Hematopoietic multipotent progenitor cell (in vitro differentiated cells): ENCODE measurements around the gene SLC38A11. TPM values are rescaled to one million over a fixed set of nuclear protein-coding genes. Genes with fewer than 3 reads are reported as not detected.

Experiments used
- DNase-seq, 3 donors: peaks; one replicate each; pipeline ENCODE4 v3.0.0-alpha.2; 2011 to 2015; ENCODE audit warnings: low read depth in 2 of 3, low spot score in 2 of 3
- small RNA-seq: library from RNA; depleted of rRNA; stranded (forward); fragments of <200 nt; gene quantifications from one replicate; pipeline ENCODE3, GENCODE V24; 2012
- total RNA-seq: library from RNA; depleted of rRNA; stranded (reverse); fragments of >200 nt; gene quantifications from one replicate; pipeline ENCODE4 v1.2.3, GENCODE V29; 2012

Gene SLC38A11
- total RNA-seq, 1 donor = not detected

DNA sequence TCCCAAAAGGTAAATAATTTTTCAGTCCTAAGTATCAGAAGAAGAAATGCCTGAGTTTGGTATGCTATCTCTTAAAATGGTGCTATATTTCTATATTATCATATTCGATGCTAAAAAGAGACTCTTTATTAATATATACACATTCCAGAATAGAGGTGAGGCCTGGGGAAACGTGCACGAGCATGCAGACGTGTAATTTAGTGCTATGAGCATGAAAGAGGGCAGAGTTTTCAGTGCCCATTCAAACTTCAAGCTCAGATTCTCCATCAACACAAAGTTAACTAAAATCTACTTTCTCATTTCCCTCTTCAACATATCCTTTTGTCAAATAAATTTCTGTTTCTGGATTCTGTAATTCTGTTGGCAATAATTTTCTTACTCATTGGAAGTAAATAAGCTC, 108.0 kb downstream of the SLC38A11 start:
- DNase-seq = no peak

DNA sequence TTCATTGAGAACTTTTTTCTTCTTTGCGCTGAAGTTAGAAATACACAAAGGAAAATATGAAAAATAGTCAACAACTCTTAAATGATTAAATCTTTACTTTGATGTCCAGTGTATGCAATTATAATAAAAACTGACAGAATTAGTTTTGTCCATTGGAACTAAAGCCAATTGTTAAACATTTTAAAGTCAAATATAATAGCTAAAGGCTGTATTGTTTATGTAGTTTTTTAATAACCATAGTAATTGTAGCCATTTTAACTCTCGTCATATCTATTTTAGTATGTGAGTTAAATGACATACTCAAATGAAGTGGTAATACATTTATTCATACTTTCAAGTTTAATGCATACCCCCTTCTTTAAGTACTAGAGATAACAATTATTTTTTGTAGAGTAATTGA, 109.0 kb downstream of the SLC38A11 start:
- DNase-seq = no peak

Small RNAs within 50 kb of the gene (small RNA-seq; reads per million reads assigned to genes)
- gene RNA5SP110 (not detected), gene RNA5SP111 (not detected)

Other genes with a start within 250 kb of the SLC38A11 start
- gene COBLL1, start 113.7 kb downstream of the SLC38A11 start, total RNA-seq = 10.2 TPM
- gene SCN3A, start 248.5 kb upstream of the SLC38A11 start, total RNA-seq = 1.1 TPM